GM10266 (cell line): ENCODE results near the gene MTCL1.

ENCODE experiments used
- DNase-seq: peaks from one replicate; pipeline ENCODE4 v3.0.0; 2012; ENCODE audit errors: extremely low spot score
- CTCF ChIP-seq: IDR thresholded peaks from 2 replicates; pipeline ENCODE4 v1.5.1; 2012; ENCODE audit warnings: mild to moderate bottlenecking, low read depth; ENCODE audit not compliant: control insufficient read depth, insufficient read depth; ENCODE audit errors: missing control alignments

Gene MTCL1

GRCh38 chr18:8854550-8854949 is 149.2 kb downstream of the MTCL1 start:
- no peak for TF ChIP-seq CTCF
- no peak for DNase-seq

GRCh38 chr18:8854962-8855361 is 149.6 kb downstream of the MTCL1 start:
- no peak for TF ChIP-seq CTCF
- DNase-seq, result no peak

- DNase-seq, result no peak
- TF ChIP-seq CTCF, result no peak
Observed at GRCh38 chr18:8856212-8856611, 150.9 kb downstream of the MTCL1 start.

GRCh38 chr18:8856769-8857393 is 151.5 kb downstream of the MTCL1 start:
- TF ChIP-seq CTCF, result no peak
- no peak for DNase-seq

- DNase-seq, result no peak
Observed at GRCh38 chr18:8857806-8858205, 152.4 kb downstream of the MTCL1 start.

GRCh38 chr18:8858888-8859511 is 153.6 kb downstream of the MTCL1 start:
- DNase-seq, result no peak
- no peak for TF ChIP-seq CTCF

More at GRCh38 chr18:8857806-8858205, 152.4 kb downstream of the MTCL1 start:
- no peak for TF ChIP-seq CTCF
